GM23338 (cell line): Measurements from ENCODE around the gene KDM6B. TPM values are rescaled to one million over a fixed set of nuclear protein-coding genes. Genes with fewer than 3 reads are reported as not detected.

ENCODE experiments used
- ATAC-seq: fragments of 200-7000 bp; cut with Tn5 transposase; 3 replicates; pipeline ENCODE4 v1.9.1; 2020
- DNase-seq: peaks from one replicate; pipeline ENCODE4 v3.0.0-alpha.2; 2015; ENCODE audit warnings: low spot score
- H2AFZ ChIP-seq: fragments of 200-600 bp; sonication (generic); 2 replicates; pipeline ENCODE4 v1.8.0; 2016; ENCODE audit warnings: antibody characterized with exemption, mild to moderate bottlenecking, moderate library complexity
- H3F3A ChIP-seq: fragments of 200-600 bp; sonication (generic); replicated peaks from 2 replicates; pipeline ENCODE4 v1.8.0; 2017; ENCODE audit warnings: antibody characterized with exemption, mixed run types, low read depth
- H3K27ac ChIP-seq: fragments of 200-600 bp; sonication (generic); 2 replicates; pipeline ENCODE4 v1.6.1; 2016; ENCODE audit warnings: low read depth
- H3K27me3 ChIP-seq: fragments of 200-600 bp; sonication (generic); 2 replicates; pipeline ENCODE4 v1.8.0; 2016; ENCODE audit warnings: mild to moderate bottlenecking, mixed run types, moderate library complexity; ENCODE audit not compliant: insufficient read depth
- H3K36me3 ChIP-seq: fragments of 200-600 bp; sonication (generic); 2 replicates; pipeline ENCODE4 v1.8.0; 2016; ENCODE audit warnings: mild to moderate bottlenecking; ENCODE audit not compliant: insufficient read depth
- H3K4me1 ChIP-seq: fragments of 200-600 bp; sonication (generic); 2 replicates; pipeline ENCODE4 v1.8.0; 2016; ENCODE audit warnings: mild to moderate bottlenecking, moderate library complexity; ENCODE audit not compliant: insufficient read depth
- H3K4me2 ChIP-seq: fragments of 200-600 bp; sonication (generic); 2 replicates; pipeline ENCODE4 v1.7.1; 2017; ENCODE audit warnings: mixed run types
- H3K4me3 ChIP-seq: fragments of 200-600 bp; sonication (generic); 2 replicates; pipeline ENCODE4 v1.6.1; 2016; ENCODE audit warnings: mixed run types
- H3K79me2 ChIP-seq: fragments of 200-600 bp; sonication (generic); replicated peaks from 2 replicates; pipeline ENCODE4 v1.8.0; 2017; ENCODE audit warnings: mild to moderate bottlenecking; ENCODE audit not compliant: insufficient read depth
- H3K9me2 ChIP-seq: fragments of 200-600 bp; sonication (generic); 2 replicates; pipeline ENCODE4 v1.8.0; 2017; ENCODE audit not compliant: insufficient read depth
- H4K20me1 ChIP-seq: fragments of 200-600 bp; sonication (generic); replicated peaks from 2 replicates; pipeline ENCODE4 v1.8.0; 2017; ENCODE audit warnings: mild to moderate bottlenecking; ENCODE audit not compliant: insufficient read depth
- H3K27ac Mint-ChIP-seq: 2 replicates; pipeline ENCODE4 v1.8.0; 2020; ENCODE audit warnings: inconsistent platforms, mild to moderate bottlenecking, moderate library complexity, mixed read lengths
- H3K27me3 Mint-ChIP-seq: 3 replicates; pipeline ENCODE4 v1.8.0; 2022; ENCODE audit warnings: low read depth, mild to moderate bottlenecking, moderate library complexity, mixed read lengths, inconsistent platforms; ENCODE audit not compliant: insufficient read depth, poor library complexity
- H3K36me3 Mint-ChIP-seq: 3 replicates; pipeline ENCODE4 v1.8.0; 2021; ENCODE audit warnings: low read depth, mild to moderate bottlenecking, inconsistent platforms, moderate library complexity, mixed read lengths
- H3K4me1 Mint-ChIP-seq: 3 replicates; pipeline ENCODE4 v1.8.0; 2020; ENCODE audit warnings: mild to moderate bottlenecking, inconsistent platforms, mixed read lengths
- H3K4me3 Mint-ChIP-seq: 3 replicates; pipeline ENCODE4 v1.8.0; 2021; ENCODE audit warnings: moderate library complexity, mild to moderate bottlenecking, inconsistent platforms, mixed read lengths
- H3K9me3 Mint-ChIP-seq: 3 replicates; pipeline ENCODE4 v1.8.0; 2020; ENCODE audit warnings: moderate library complexity, mild to moderate bottlenecking, inconsistent platforms, mixed read lengths
- CTCF ChIP-seq, 2 experiments: fragments of 200-600 bp in 1 of 2; sonication (generic) in 1 of 2; conservative IDR thresholded peaks; 2 replicates each; pipeline versions ENCODE4 v1.5.1 to v1.6.1; 2016 to 2017; ENCODE audit warnings: antibody characterized with exemption in 2 of 2, low read depth in 2 of 2, mild to moderate bottlenecking in 2 of 2, moderate library complexity in 1 of 2
- EZH2 ChIP-seq: fragments of 200-600 bp; sonication (generic); IDR thresholded peaks from one replicate; pipeline ENCODE4 v1.8.0; 2017; ENCODE audit warnings: antibody characterized with exemption, mild to moderate bottlenecking, low read depth; ENCODE audit not compliant: unreplicated experiment
- EZH2phosphoT487 ChIP-seq: fragments of 200-600 bp; sonication (generic); IDR thresholded peaks from one replicate; pipeline ENCODE4 v1.8.1; 2018; ENCODE audit warnings: antibody characterized with exemption; ENCODE audit not compliant: unreplicated experiment
- NANOG ChIP-seq: IDR thresholded peaks from 2 replicates; pipeline ENCODE4 v1.6.1; 2016; ENCODE audit warnings: antibody characterized with exemption, borderline replicate concordance
- POLR2AphosphoS5 ChIP-seq: IDR thresholded peaks from 2 replicates; pipeline ENCODE4 v1.6.1; 2016; ENCODE audit warnings: antibody characterized with exemption, low read depth
- ZNF114 ChIP-seq: fragments of 250-450 bp; sonication (Bioruptor Pico); IDR thresholded peaks from 2 replicates; pipeline ENCODE4 v1.5.0; 2020; ENCODE audit warnings: mild to moderate bottlenecking, moderate library complexity
- ZNF331 ChIP-seq: fragments of 250-450 bp; sonication (Bioruptor Pico); IDR thresholded peaks from 2 replicates; pipeline ENCODE4 v1.5.0; 2020; ENCODE audit warnings: low read depth, mild to moderate bottlenecking, moderate library complexity
- ZNF462 ChIP-seq: fragments of 250-450 bp; sonication (Bioruptor Pico); IDR thresholded peaks from 2 replicates; pipeline ENCODE4 v1.5.0; 2020; ENCODE audit warnings: mild to moderate bottlenecking, moderate library complexity
- polyA plus RNA-seq: library from polyadenylated mRNA; unstranded; fragments of >200 nt; fragmentation: Nextera tagmentation; extraction: Ambion mirVana; gene quantifications from 2 replicates; pipeline ENCODE4 v1.2.1, GENCODE V29; 2016
- total RNA-seq: library from RNA; depleted of rRNA; stranded (reverse); fragments of >200 nt; shearing (Covaris generic); gene quantifications from 2 replicates; pipeline ENCODE4 v1.2.3, GENCODE V29; 2014
- TF ChIP-seq, protein P1 (sequence below): IDR thresholded peaks from one replicate; pipeline ENCODE4 v1.6.1; 2018; ENCODE audit warnings: antibody characterized with exemption; ENCODE audit not compliant: unreplicated experiment

Gene KDM6B
- total and polyA plus RNA-seq, 2 experiments from 2014 or later = 1.1 to 1.4 TPM

GRCh38 chr17:7811251-7811650 lies 22.8 kb upstream of the KDM6B start:
- H3K27ac Mint-ChIP-seq = no peak overlapping the region
- Histone ChIP-seq H3K79me2 (no peaks in the 10 kb centered on the region), H3K27ac (no peak overlapping the region), H3K4me1 (no peaks in the 10 kb centered on the region), H4K20me1 (no peaks in the 10 kb centered on the region), H3K36me3 (no peaks in the 10 kb centered on the region), H3F3A (no peaks in the 10 kb centered on the region), H3K4me3 (no peak overlapping the region), H3K4me2 (no peak overlapping the region), H3K27me3 (no peaks in the 10 kb centered on the region), H2AFZ (no peak overlapping the region), H3K9me2 (no peaks in the 10 kb centered on the region)
- H3K4me3 Mint-ChIP-seq = no peak overlapping the region
- H3K27me3 Mint-ChIP-seq = peaks cover 5% of the 10 kb centered on the region
- no peaks in the 10 kb centered on the region for H3K9me3 Mint-ChIP-seq
- ATAC-seq (no peak), DNase-seq (no peak)
- TF ChIP-seq ZNF331 (CRISPR knock-in tag) (no peak), ZNF114 (CRISPR knock-in tag) (no peak), CTCF (conservative IDR thresholded peaks at IDR 0.05; ENCODE audit: low read depth in 2 of 2) (no peak), EZH2 (no peak), NANOG (no peak), POLR2AphosphoS5 (no peak), ZNF462 (CRISPR knock-in tag) (no peak), EZH2phosphoT487 (no peak)
- TF ChIP-seq, protein P1, sequence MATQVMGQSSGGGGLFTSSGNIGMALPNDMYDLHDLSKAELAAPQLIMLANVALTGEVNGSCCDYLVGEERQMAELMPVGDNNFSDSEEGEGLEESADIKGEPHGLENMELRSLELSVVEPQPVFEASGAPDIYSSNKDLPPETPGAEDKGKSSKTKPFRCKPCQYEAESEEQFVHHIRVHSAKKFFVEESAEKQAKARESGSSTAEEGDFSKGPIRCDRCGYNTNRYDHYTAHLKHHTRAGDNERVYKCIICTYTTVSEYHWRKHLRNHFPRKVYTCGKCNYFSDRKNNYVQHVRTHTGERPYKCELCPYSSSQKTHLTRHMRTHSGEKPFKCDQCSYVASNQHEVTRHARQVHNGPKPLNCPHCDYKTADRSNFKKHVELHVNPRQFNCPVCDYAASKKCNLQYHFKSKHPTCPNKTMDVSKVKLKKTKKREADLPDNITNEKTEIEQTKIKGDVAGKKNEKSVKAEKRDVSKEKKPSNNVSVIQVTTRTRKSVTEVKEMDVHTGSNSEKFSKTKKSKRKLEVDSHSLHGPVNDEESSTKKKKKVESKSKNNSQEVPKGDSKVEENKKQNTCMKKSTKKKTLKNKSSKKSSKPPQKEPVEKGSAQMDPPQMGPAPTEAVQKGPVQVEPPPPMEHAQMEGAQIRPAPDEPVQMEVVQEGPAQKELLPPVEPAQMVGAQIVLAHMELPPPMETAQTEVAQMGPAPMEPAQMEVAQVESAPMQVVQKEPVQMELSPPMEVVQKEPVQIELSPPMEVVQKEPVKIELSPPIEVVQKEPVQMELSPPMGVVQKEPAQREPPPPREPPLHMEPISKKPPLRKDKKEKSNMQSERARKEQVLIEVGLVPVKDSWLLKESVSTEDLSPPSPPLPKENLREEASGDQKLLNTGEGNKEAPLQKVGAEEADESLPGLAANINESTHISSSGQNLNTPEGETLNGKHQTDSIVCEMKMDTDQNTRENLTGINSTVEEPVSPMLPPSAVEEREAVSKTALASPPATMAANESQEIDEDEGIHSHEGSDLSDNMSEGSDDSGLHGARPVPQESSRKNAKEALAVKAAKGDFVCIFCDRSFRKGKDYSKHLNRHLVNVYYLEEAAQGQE = no peak
- no peaks in the 10 kb centered on the region; the same call in 2 of the 3 replicates for H3K4me1 Mint-ChIP-seq
- H3K36me3 Mint-ChIP-seq = no peaks in the 10 kb centered on the region; the same call in 2 of the 3 replicates
